NCI-H1436 (cell line): ENCODE measurements around the gene UBE2U.
A peak's percentile ranks its signal among the peaks of the same experiment; 100 is the strongest.

ENCODE experiments used
- DNase-seq: peaks from one replicate; lab custom pipeline; 2025; lab: John Stamatoyannopoulos, UW

UBE2U gene

GRCh38 chr1:64203420-64203819 lies at the start of gene UBE2U:
TSS of gene UBE2U (plus strand) at chr1:64203623. CDS start at chr1:64204051, 428 bp downstream.
- no peak for DNase-seq

GRCh38 chr1:64155278-64155677 lies 48.1 kb upstream of the UBE2U start:
- DNase-seq = no peak

- DNase-seq = no peak
Observed at GRCh38 chr1:64161357-64161941, 42.0 kb upstream of the UBE2U start.

- no peak for DNase-seq
Observed at GRCh38 chr1:64162151-64162550, 41.3 kb upstream of the UBE2U start.

- DNase-seq = no peak
Observed at GRCh38 chr1:64162804-64163203, 40.6 kb upstream of the UBE2U start.

- DNase-seq = no peak
Observed at GRCh38 chr1:64163431-64163830, 40.0 kb upstream of the UBE2U start.

- DNase-seq = no peak
Observed at GRCh38 chr1:64163970-64164369, 39.5 kb upstream of the UBE2U start.

- DNase-seq = no peak
Observed at GRCh38 chr1:64166629-64167028, 36.8 kb upstream of the UBE2U start.

GRCh38 chr1:64167176-64167575 lies 36.2 kb upstream of the UBE2U start:
- DNase-seq = no peak

- no peak for DNase-seq
Observed at GRCh38 chr1:64171246-64171645, 32.2 kb upstream of the UBE2U start.

- DNase-seq = no peak
Observed at GRCh38 chr1:64171797-64172281, 31.6 kb upstream of the UBE2U start.

GRCh38 chr1:64172458-64172983 lies 30.9 kb upstream of the UBE2U start:
- DNase-seq = peak; percentile 53

- no peak for DNase-seq
Observed at GRCh38 chr1:64173336-64173940, 30.0 kb upstream of the UBE2U start.

GRCh38 chr1:64175639-64176038 lies 27.8 kb upstream of the UBE2U start:
- DNase-seq = no peak

GRCh38 chr1:64176659-64177058 lies 26.8 kb upstream of the UBE2U start:
- DNase-seq = no peak

GRCh38 chr1:64179588-64179987 lies 23.8 kb upstream of the UBE2U start:
- no peak for DNase-seq

- DNase-seq = no peak
Observed at GRCh38 chr1:64182207-64182606, 21.2 kb upstream of the UBE2U start.

GRCh38 chr1:64183395-64184002 lies 19.9 kb upstream of the UBE2U start:
- no peak for DNase-seq

GRCh38 chr1:64184003-64184440 lies 19.4 kb upstream of the UBE2U start:
- peak; percentile 5 for DNase-seq

GRCh38 chr1:64186138-64186897 lies 17.1 kb upstream of the UBE2U start:
- no peak for DNase-seq

- no peak for DNase-seq
Observed at GRCh38 chr1:64186898-64187280, 16.5 kb upstream of the UBE2U start.

GRCh38 chr1:64187646-64188045 lies 15.8 kb upstream of the UBE2U start:
- no peak for DNase-seq
